K562 (cell line): ENCODE data around the gene PGAP3. TPM values are rescaled to one million over a fixed set of nuclear protein-coding genes. Genes with fewer than 3 reads are reported as not detected.

Source experiments
- BRD9 ChIP-seq: fragments of 450-650 bp; IDR thresholded peaks from 2 replicates; pipeline ENCODE4 v1.6.1; 2018; ENCODE audit warnings: low read depth; ENCODE audit not compliant: partially characterized antibody
- CREB3 ChIP-seq: fragments of 450-650 bp; conservative IDR thresholded peaks from 2 replicates; pipeline ENCODE4 v1.6.1; 2016; ENCODE audit warnings: missing genetic modification characterization, low read depth, mild to moderate bottlenecking, missing compliant biosample characterization, moderate library complexity
- CSDE1 ChIP-seq, 2 experiments: fragments of 450-650 bp; IDR thresholded peaks; 2 replicates each; pipeline ENCODE4 v1.6.1; 2016; ENCODE audit warnings: mild to moderate bottlenecking in 1 of 2
- GTF2F1 ChIP-seq: IDR thresholded peaks from 2 replicates; pipeline ENCODE4 v1.6.1; 2011; ENCODE audit warnings: low read depth, low read length, improper control_type of control experiment
- HSF4 ChIP-seq: fragments of 250-450 bp; sonication (Bioruptor Pico); IDR thresholded peaks from 2 replicates; pipeline ENCODE4 v2.1.2; 2022; ENCODE audit warnings: mild to moderate bottlenecking, moderate library complexity, borderline replicate concordance
- ID3 ChIP-seq, 2 experiments: fragments of 250-450 bp in 1 of 2; fragments of 450-650 bp in 1 of 2; sonication (Bioruptor Pico) in 1 of 2; IDR thresholded peaks; 2 replicates each; pipeline versions ENCODE4 v1.6.1 to v1.8.0; 2016 to 2021; ENCODE audit warnings: mild to moderate bottlenecking in 2 of 2, moderate library complexity in 2 of 2, missing compliant biosample characterization in 1 of 2, missing genetic modification characterization in 1 of 2
- NBN ChIP-seq: fragments of 450-650 bp; IDR thresholded peaks from 2 replicates; pipeline ENCODE4 v1.6.1; 2016; ENCODE audit warnings: low read depth, mild to moderate bottlenecking
- NUFIP1 ChIP-seq: fragments of 450-650 bp; IDR thresholded peaks from 2 replicates; pipeline ENCODE4 v1.6.1; 2018; ENCODE audit not compliant: partially characterized antibody
- POLR2H ChIP-seq: IDR thresholded peaks from 2 replicates; pipeline ENCODE4 v1.6.1; 2016; ENCODE audit warnings: missing genetic modification characterization, low read depth, mild to moderate bottlenecking, control low read depth, missing compliant biosample characterization, moderate library complexity
- PTBP1 ChIP-seq: fragments of 200-400 bp; formaldehyde crosslinking; IDR thresholded peaks from 2 replicates; pipeline ENCODE4 v1.6.1; 2017; ENCODE audit warnings: low read depth, low read length
- SMC3 ChIP-seq: conservative IDR thresholded peaks from 2 replicates; pipeline ENCODE4 v1.6.1; 2011; ENCODE audit warnings: low read depth, low read length, improper control_type of control experiment; ENCODE audit not compliant: insufficient read depth
- STAG1 ChIP-seq: sonication (generic); formaldehyde crosslinking; IDR thresholded peaks from 2 replicates; pipeline ENCODE4 v1.5.0; 2020; ENCODE audit warnings: missing genetic modification reagents, borderline replicate concordance
- TBL1XR1 ChIP-seq, 2 experiments: IDR thresholded peaks; 2 replicates each; pipeline ENCODE4 v1.6.1; 2012; ENCODE audit warnings: improper control_type of control experiment in 2 of 2, low read length in 2 of 2, mild to moderate bottlenecking in 1 of 2
- TEAD2 ChIP-seq: fragments of 450-650 bp; IDR thresholded peaks from 2 replicates; pipeline ENCODE4 v1.6.1; 2016; ENCODE audit warnings: missing genetic modification characterization, control low read depth, missing compliant biosample characterization
- XRCC4 ChIP-seq: IDR thresholded peaks from one replicate; pipeline ENCODE4 v1.6.1; 2011; ENCODE audit not compliant: insufficient read depth, insufficient read length; ENCODE audit errors: extremely low read depth
- ZBTB11 ChIP-seq, 3 experiments: fragments of 200-800 bp in 1 of 3; fragments of 250-450 bp in 1 of 3; fragments of 450-650 bp in 1 of 3; sonication (Bioruptor Pico) in 1 of 3; sonication (Bioruptor generic) in 1 of 3; formaldehyde crosslinking in 1 of 3; IDR thresholded peaks; 2 replicates each; pipeline versions ENCODE4 v1.6.1 to v1.8.0; 2016 to 2022; ENCODE audit warnings: mild to moderate bottlenecking in 2 of 3, missing genetic modification characterization in 2 of 3, missing compliant biosample characterization in 1 of 3, moderate library complexity in 1 of 3
- ZBTB2 ChIP-seq: fragments of 450-650 bp; IDR thresholded peaks from 2 replicates; pipeline ENCODE4 v1.6.1; 2016; ENCODE audit warnings: antibody characterized with exemption
- ZNF12 ChIP-seq: sonication (generic); formaldehyde crosslinking; IDR thresholded peaks from 2 replicates; pipeline ENCODE4 v1.4.0; 2020; ENCODE audit warnings: mild to moderate bottlenecking, missing genetic modification reagents
- ZNF197 ChIP-seq: fragments of 200-800 bp; sonication (Bioruptor generic); IDR thresholded peaks from 2 replicates; pipeline ENCODE4 v1.6.1; 2016; ENCODE audit warnings: low read depth, missing genetic modification characterization, missing compliant biosample characterization
- ZNF695 ChIP-seq: fragments of 450-650 bp; formaldehyde crosslinking; IDR thresholded peaks from 2 replicates; pipeline ENCODE4 v1.4.0; 2020; ENCODE audit warnings: mild to moderate bottlenecking, moderate library complexity
- ZNF75A ChIP-seq: fragments of 450-650 bp; formaldehyde crosslinking; IDR thresholded peaks from 2 replicates; pipeline ENCODE4 v1.4.0; 2020; ENCODE audit warnings: mild to moderate bottlenecking
- ZNF77 ChIP-seq: fragments of 250-450 bp; sonication (Bioruptor Pico); IDR thresholded peaks from 2 replicates; pipeline ENCODE4 v1.5.0; 2020
- polyA plus RNA-seq, 8 experiments: library from polyadenylated mRNA; depleted of rRNA in 4 of 8; stranded (reverse) in 5 of 8; unstranded in 3 of 8; fragments of >200 nt; fragmentation: Nextera tagmentation in 2 of 8; fragmentation: Illumina TruSeq in 1 of 8; extraction: Ambion mirVana in 2 of 8; extraction: Trizol in 1 of 8; gene quantifications; 2 replicates each; pipeline versions ENCODE4 v1.2.1 to v1.2.3, GENCODE V29; 2011 to 2014; ENCODE audit warnings: inconsistent platforms in 1 of 8, missing spikeins in 1 of 8
- total RNA-seq, 7 experiments: library from RNA; depleted of rRNA in 6 of 7; stranded (reverse); fragments of >200 nt in 6 of 7; fragmentation: Illumina TruSeq in 2 of 7; extraction: Trizol in 2 of 7; gene quantifications; 2 replicates each; pipeline versions ENCODE4 v1.2.1 to v1.2.3, GENCODE V29; 2011 to 2021; ENCODE audit warnings: low replicate concordance in 1 of 7

Gene PGAP3
- total and polyA plus RNA-seq, 9 of the 15 experiments (the other 6 are each of a cell fraction or from before 2014, with no cell fraction given) = 0.38 to 9.4 (median 4.5) TPM

- TF ChIP-seq TEAD2 (tag) (no peak), CSDE1 (IDR thresholded peaks at IDR 0.05) (no peak), PTBP1 (no peak), CREB3 (tag) (no peak), BRD9 (no peak), GTF2F1 (no peak), XRCC4 (no peak), ZNF197 (CRISPR knock-in tag) (no peak), POLR2H (no peak), ZBTB11 (CRISPR knock-in tag; IDR thresholded peaks at IDR 0.05) (no peak), HSF4 (no peak), NUFIP1 (no peak), ZNF695 (CRISPR knock-in tag) (no peak), ZBTB2 (0 out of 2 replicates have a peak, but pooled peaks have one; percentile 18), ID3 (CRISPR knock-in tag; IDR thresholded peaks at IDR 0.05) (no peak), ID3 (tag; IDR thresholded peaks at IDR 0.05) (no peak), STAG1 (CRISPR knock-in tag) (no peak; the same call in 1 of the 2 replicates), NBN (no peak), SMC3 (peak; percentile 81), ZNF12 (CRISPR knock-in tag) (no peak), ZNF75A (CRISPR knock-in tag) (no peak), TBL1XR1 (IDR thresholded peaks at IDR 0.05; ENCODE audit: low read length in 2 of 2) (no peak), ZNF77 (CRISPR knock-in tag) (no peak)
These were observed 16.0 kb downstream of the PGAP3 start (continued) for GRCh38 chr17:39671651-39672521.
